Activated CD4-positive, alpha-beta memory T cell treated with anti-CD3 and anti-CD28 coated beads for 36 hours (primary cell): ENCODE results near the gene CWF19L2. TPM values are rescaled to one million over a fixed set of nuclear protein-coding genes. Genes with fewer than 3 reads are reported as not detected.

Experiments used
- total RNA-seq, 2 experiments: library from RNA; stranded (reverse); gene quantifications; one replicate each; pipeline ENCODE4 v1.2.3, GENCODE V29; 2021

CWF19L2 gene
- total RNA-seq, 2 experiments from 2014 or later = 14.0 to 14.4 TPM

Other genes starting within 250 kb of the CWF19L2 start
- 10 to 100 TPM in 1 of 2 experiments, 1 to 10 TPM in 1; 9.3 to 11.2 TPM for gene ALKBH8, start 107.9 kb upstream of the CWF19L2 start, total RNA-seq
- gene ELMOD1, start 133.3 kb upstream of the CWF19L2 start, total RNA-seq = under 1 TPM in 1 of 2 experiments, not detected in 1; 0.12 TPM